ENCODE measurements around the gene TEPSIN. TPM values are rescaled to one million over a fixed set of nuclear protein-coding genes. Genes with fewer than 3 reads are reported as not detected.

Gene TEPSIN
- total and polyA plus RNA-seq, 4 donors: 3.2 to 22.9 (median 10.7) TPM

DNA sequence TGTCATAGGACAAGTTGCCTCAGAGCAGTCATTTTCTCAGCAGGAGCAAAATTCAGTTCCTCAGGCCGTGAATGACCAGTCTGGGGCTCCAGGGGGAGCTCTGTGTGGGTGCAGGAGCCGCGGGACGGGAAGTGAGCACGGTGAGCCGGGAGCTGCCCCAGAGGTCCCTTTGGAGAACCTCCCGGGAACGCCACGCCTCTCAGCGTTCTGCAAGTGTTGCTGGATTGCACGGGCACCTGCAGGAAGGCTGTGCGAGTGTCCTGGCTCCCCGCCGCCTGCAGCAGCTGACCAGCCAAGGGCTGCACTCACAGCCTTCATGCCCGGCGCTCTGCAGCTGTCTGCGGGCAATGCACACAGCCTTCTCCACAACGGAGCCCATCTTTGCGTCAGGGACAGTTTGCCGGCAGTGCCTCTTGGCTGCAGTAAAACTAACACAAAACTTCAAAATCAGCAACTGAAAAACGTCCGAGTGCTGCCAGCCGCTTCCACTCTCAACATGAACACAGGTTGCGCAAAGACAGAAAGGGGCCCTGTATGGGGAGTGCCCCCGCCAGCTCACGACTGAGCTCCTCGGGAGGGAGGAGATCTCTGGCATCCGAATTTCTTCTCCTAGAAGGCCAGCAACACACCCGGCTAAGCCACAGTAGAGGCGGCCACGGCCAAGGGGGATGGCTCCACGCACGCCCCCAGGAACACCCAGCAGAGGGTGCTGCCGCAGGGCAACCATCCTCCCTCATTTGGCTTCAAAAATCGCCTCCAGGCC, 16.3 kb upstream of the TEPSIN start:
- Histone ChIP-seq H3K9ac (ENCODE audit: low read depth in 1 of 2, low read length in 2 of 2) (no peak overlapping the region), H3K9me3 (ENCODE audit: control insufficient read depth in 4 of 4, low read length in 3 of 4) (no peaks in the 10 kb centered on the region), H3K36me3 (ENCODE audit: control insufficient read depth in 4 of 4, insufficient read depth in 3 of 4, low read depth in 1 of 4, low read length in 3 of 4) (peaks cover 11 to 49% (median 15%) of the 10 kb centered on the region in 4 donors), H3K4me1 (ENCODE audit: control insufficient read depth in 4 of 4, insufficient read depth in 4 of 4, low read length in 3 of 4) (peaks cover 0 to 4% (median 0%) of the 10 kb centered on the region in 4 donors), H3K4me3 (ENCODE audit: low read depth in 1 of 3, low read length in 3 of 3) (no peak overlapping the region), H3K27me3 (ENCODE audit: control insufficient read depth in 4 of 4, insufficient read depth in 4 of 4, low read length in 3 of 4) (no peaks in the 10 kb centered on the region), H3K27ac (ENCODE audit: low read depth in 1 of 2, low read length in 2 of 2) (no peak overlapping the region)
- TF ChIP-seq TAF1 (conservative IDR thresholded peaks at IDR 0.05) (no peak), RAD21 (IDR thresholded peaks at IDR 0.05) (peak in 1 of 2 donors; percentile 77)
- TF ChIP-seq, protein P1, sequence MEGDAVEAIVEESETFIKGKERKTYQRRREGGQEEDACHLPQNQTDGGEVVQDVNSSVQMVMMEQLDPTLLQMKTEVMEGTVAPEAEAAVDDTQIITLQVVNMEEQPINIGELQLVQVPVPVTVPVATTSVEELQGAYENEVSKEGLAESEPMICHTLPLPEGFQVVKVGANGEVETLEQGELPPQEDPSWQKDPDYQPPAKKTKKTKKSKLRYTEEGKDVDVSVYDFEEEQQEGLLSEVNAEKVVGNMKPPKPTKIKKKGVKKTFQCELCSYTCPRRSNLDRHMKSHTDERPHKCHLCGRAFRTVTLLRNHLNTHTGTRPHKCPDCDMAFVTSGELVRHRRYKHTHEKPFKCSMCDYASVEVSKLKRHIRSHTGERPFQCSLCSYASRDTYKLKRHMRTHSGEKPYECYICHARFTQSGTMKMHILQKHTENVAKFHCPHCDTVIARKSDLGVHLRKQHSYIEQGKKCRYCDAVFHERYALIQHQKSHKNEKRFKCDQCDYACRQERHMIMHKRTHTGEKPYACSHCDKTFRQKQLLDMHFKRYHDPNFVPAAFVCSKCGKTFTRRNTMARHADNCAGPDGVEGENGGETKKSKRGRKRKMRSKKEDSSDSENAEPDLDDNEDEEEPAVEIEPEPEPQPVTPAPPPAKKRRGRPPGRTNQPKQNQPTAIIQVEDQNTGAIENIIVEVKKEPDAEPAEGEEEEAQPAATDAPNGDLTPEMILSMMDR (IDR thresholded peaks at IDR 0.05; ENCODE audit: low read depth, low read length, missing input control): peak; percentile 32
- 48% methylated on average over 35 of the region's 35 CpGs for WGBS
- DNase-seq (ENCODE audit: low spot score): peak; percentile 50

DNA sequence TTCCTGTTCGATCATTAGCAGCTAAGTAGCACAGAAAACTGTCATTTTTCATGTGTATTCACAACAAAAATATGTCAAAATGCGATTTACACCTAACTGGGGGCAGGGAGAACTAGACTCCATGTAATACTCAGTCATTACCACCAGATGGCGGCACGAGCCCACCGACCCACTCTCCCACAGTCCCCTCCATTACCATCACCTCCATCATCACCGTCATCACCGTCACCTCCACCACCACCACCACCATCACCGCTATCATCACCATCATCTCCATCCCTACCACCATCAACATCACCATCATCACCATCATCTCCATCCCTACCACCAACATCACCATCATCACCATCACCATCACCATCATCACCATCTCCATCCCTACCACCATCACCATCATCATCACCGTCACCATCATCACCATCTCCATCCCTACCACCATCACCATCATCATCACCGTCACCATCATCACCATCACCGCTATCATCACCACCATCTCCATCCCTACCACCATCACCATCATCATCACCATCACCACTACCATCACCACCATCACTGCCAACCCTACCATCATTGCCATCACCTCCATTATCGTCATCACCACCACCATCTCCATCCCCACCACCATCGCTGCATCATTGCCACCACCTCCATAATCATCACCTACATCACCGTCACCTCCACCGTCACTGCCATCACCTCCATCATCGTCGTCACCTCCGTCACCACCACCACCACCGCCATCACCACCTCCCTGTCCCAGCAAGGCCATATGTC, 14.7 kb upstream of the TEPSIN start:
- peak; percentile 56 for DNase-seq (ENCODE audit: low spot score)
- Histone ChIP-seq H3K27ac (ENCODE audit: low read depth in 1 of 2, low read length in 2 of 2) (no peak overlapping the region), H3K9me3 (ENCODE audit: control insufficient read depth in 4 of 4, low read length in 3 of 4) (no peaks in the 10 kb centered on the region), H3K27me3 (ENCODE audit: control insufficient read depth in 4 of 4, insufficient read depth in 4 of 4, low read length in 3 of 4) (no peaks in the 10 kb centered on the region), H3K9ac (ENCODE audit: low read depth in 1 of 2, low read length in 2 of 2) (no peak overlapping the region), H3K4me3 (ENCODE audit: low read depth in 1 of 3, low read length in 3 of 3) (no peak overlapping the region), H3K36me3 (ENCODE audit: control insufficient read depth in 4 of 4, insufficient read depth in 3 of 4, low read depth in 1 of 4, low read length in 3 of 4) (peaks cover 1 to 40% (median 19%) of the 10 kb centered on the region in 4 donors), H3K4me1 (ENCODE audit: control insufficient read depth in 4 of 4, insufficient read depth in 4 of 4, low read length in 3 of 4) (peaks cover 0 to 4% (median 0%) of the 10 kb centered on the region in 4 donors)
- 69% methylated on average over 19 of the region's 19 CpGs for WGBS
- TF ChIP-seq, protein P2, sequence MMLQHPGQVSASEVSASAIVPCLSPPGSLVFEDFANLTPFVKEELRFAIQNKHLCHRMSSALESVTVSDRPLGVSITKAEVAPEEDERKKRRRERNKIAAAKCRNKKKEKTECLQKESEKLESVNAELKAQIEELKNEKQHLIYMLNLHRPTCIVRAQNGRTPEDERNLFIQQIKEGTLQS (IDR thresholded peaks at IDR 0.05): no peak
- TF ChIP-seq, protein P3, sequence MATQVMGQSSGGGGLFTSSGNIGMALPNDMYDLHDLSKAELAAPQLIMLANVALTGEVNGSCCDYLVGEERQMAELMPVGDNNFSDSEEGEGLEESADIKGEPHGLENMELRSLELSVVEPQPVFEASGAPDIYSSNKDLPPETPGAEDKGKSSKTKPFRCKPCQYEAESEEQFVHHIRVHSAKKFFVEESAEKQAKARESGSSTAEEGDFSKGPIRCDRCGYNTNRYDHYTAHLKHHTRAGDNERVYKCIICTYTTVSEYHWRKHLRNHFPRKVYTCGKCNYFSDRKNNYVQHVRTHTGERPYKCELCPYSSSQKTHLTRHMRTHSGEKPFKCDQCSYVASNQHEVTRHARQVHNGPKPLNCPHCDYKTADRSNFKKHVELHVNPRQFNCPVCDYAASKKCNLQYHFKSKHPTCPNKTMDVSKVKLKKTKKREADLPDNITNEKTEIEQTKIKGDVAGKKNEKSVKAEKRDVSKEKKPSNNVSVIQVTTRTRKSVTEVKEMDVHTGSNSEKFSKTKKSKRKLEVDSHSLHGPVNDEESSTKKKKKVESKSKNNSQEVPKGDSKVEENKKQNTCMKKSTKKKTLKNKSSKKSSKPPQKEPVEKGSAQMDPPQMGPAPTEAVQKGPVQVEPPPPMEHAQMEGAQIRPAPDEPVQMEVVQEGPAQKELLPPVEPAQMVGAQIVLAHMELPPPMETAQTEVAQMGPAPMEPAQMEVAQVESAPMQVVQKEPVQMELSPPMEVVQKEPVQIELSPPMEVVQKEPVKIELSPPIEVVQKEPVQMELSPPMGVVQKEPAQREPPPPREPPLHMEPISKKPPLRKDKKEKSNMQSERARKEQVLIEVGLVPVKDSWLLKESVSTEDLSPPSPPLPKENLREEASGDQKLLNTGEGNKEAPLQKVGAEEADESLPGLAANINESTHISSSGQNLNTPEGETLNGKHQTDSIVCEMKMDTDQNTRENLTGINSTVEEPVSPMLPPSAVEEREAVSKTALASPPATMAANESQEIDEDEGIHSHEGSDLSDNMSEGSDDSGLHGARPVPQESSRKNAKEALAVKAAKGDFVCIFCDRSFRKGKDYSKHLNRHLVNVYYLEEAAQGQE (IDR thresholded peaks at IDR 0.05): no peak
- TF ChIP-seq, protein P1 (IDR thresholded peaks at IDR 0.05; ENCODE audit: low read depth, low read length, missing input control): peak; percentile 76
- no peak for TF ChIP-seq EGR1 (IDR thresholded peaks at IDR 0.05; ENCODE audit: low read depth in 2 of 2)
- no peak for TF ChIP-seq SP1 (IDR thresholded peaks at IDR 0.05)
- TF ChIP-seq RAD21 (IDR thresholded peaks at IDR 0.05): peak; percentile 80 to 94
